PC-3 (cell line): ENCODE data around the gene TIPARP.

ENCODE experiments used
- EZH2 ChIP-seq: fragments of 300-600 bp; sonication (generic); IDR thresholded peaks from one replicate; pipeline ENCODE4 v1.6.1; 2017; ENCODE audit warnings: antibody characterized with exemption, mild to moderate bottlenecking, low read length; ENCODE audit not compliant: unreplicated experiment
- EZH2phosphoT487 ChIP-seq: fragments of 300-600 bp; sonication (generic); IDR thresholded peaks from 2 replicates; pipeline ENCODE4 v1.6.1; 2018; ENCODE audit warnings: mild to moderate bottlenecking, antibody characterized with exemption, low read length, borderline replicate concordance
- TF ChIP-seq, protein P1 (sequence below): fragments of 300-600 bp; sonication (generic); conservative IDR thresholded peaks from 2 replicates; pipeline ENCODE4 v1.5.1; 2017; ENCODE audit warnings: antibody characterized with exemption, low read depth, mild to moderate bottlenecking, low read length

DNA sequence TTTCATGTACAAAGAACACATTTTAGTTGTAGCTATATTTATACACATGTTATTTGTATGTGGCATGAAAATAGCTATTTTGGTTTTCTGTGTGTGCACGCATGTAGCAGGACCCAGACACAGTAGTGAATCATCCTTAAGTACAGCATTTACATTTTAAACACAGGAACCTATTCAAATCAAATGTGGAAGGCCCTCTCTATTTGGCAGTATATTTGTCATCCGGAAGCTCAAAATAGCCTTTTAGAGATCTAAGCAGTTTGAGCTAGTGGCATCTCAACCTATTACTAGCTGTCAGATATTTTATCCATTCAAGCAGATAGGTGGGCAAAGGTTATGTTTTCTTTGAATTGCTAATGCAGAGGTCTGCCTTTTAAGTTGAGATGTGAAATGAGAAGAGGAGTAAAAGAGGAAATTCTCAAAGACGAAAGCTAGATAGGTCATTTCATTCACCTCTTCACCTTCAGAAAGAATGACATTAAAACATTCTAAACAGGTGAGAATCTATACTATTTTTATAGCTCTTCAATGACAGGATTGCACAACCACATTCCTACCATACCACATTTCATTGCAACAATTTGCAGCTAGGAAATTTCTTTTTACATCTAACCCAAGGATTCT is 46.3 kb upstream of the TIPARP start:
- TF ChIP-seq EZH2 (no peak), EZH2phosphoT487 (no peak)
- TF ChIP-seq, protein P1, sequence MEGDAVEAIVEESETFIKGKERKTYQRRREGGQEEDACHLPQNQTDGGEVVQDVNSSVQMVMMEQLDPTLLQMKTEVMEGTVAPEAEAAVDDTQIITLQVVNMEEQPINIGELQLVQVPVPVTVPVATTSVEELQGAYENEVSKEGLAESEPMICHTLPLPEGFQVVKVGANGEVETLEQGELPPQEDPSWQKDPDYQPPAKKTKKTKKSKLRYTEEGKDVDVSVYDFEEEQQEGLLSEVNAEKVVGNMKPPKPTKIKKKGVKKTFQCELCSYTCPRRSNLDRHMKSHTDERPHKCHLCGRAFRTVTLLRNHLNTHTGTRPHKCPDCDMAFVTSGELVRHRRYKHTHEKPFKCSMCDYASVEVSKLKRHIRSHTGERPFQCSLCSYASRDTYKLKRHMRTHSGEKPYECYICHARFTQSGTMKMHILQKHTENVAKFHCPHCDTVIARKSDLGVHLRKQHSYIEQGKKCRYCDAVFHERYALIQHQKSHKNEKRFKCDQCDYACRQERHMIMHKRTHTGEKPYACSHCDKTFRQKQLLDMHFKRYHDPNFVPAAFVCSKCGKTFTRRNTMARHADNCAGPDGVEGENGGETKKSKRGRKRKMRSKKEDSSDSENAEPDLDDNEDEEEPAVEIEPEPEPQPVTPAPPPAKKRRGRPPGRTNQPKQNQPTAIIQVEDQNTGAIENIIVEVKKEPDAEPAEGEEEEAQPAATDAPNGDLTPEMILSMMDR = no peak
